ENCODE measurements around the gene AP3S2. TPM values are rescaled to one million over a fixed set of nuclear protein-coding genes. Genes with fewer than 3 reads are reported as not detected.

AP3S2 gene
- total and polyA plus RNA-seq, 2 of the 13 experiments (the other 11 are each of a cell fraction or from before 2014, with no cell fraction given) = 17.6 to 44.4 TPM

DNA sequence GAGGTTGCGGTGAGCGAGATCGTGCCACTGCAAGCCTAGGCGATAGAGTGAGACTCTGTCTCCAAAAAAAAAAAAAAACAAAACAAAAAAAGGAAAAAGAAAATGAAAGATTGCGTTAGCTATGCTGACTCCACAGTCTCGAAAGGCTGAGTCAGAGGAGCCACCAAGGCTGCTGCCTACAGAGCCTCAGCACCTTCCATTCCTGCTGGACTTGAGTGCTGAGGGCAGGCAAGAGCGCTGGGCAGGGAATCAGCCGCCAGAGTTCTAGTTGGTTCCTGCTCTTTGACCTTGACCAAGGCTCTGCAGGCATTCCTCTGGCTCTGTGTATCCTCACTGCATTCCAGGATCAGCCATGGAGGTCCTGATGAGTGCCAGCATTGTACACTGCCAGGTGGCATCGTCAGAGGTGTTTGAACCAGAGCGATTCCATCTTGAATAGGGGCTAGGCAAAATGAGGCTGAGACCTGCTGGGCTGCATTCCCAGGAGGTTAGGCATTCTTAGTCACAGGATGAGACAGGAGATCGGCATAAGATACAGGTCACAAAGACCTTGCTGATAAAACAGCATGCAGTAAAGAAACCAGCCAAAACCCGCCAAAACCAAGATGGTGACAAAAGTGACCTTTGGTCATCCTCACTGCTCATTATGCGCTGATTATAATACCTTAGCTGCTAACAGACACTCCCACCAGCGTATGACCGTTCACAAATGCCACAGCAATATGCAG, 111.7 kb downstream of the AP3S2 start (continued):
- TF ChIP-seq ZNF383 (CRISPR knock-in tag; IDR thresholded peaks at IDR 0.05; ENCODE audit: borderline replicate concordance) (no peak), TOPORS (CRISPR knock-in tag; IDR thresholded peaks at IDR 0.05) (no peak), POLR2AphosphoS5 (IDR thresholded peaks at IDR 0.05; ENCODE audit: low read depth, low read length) (no peak), REPIN1 (CRISPR knock-in tag; IDR thresholded peaks at IDR 0.05; ENCODE audit: borderline replicate concordance, low read depth) (no peak), NFIB (CRISPR knock-in tag; IDR thresholded peaks at IDR 0.05; ENCODE audit: borderline replicate concordance) (no peak), RARG (CRISPR knock-in tag; IDR thresholded peaks at IDR 0.05; ENCODE audit: low read depth) (no peak), HMG20A (CRISPR knock-in tag; IDR thresholded peaks at IDR 0.05; ENCODE audit: borderline replicate concordance) (no peak), HOXA9 (CRISPR knock-in tag; IDR thresholded peaks at IDR 0.05; ENCODE audit: borderline replicate concordance) (no peak), ZNF331 (CRISPR knock-in tag; IDR thresholded peaks at IDR 0.05) (peak; percentile 61; the same call in 1 of the 2 replicates), IKZF4 (CRISPR knock-in tag; IDR thresholded peaks at IDR 0.05; ENCODE audit: borderline replicate concordance, low read depth, not compliant biosample characterization) (no peak), ELF4 (CRISPR knock-in tag; IDR thresholded peaks at IDR 0.05; ENCODE audit: borderline replicate concordance) (no peak)
- TF ChIP-seq, protein P1, sequence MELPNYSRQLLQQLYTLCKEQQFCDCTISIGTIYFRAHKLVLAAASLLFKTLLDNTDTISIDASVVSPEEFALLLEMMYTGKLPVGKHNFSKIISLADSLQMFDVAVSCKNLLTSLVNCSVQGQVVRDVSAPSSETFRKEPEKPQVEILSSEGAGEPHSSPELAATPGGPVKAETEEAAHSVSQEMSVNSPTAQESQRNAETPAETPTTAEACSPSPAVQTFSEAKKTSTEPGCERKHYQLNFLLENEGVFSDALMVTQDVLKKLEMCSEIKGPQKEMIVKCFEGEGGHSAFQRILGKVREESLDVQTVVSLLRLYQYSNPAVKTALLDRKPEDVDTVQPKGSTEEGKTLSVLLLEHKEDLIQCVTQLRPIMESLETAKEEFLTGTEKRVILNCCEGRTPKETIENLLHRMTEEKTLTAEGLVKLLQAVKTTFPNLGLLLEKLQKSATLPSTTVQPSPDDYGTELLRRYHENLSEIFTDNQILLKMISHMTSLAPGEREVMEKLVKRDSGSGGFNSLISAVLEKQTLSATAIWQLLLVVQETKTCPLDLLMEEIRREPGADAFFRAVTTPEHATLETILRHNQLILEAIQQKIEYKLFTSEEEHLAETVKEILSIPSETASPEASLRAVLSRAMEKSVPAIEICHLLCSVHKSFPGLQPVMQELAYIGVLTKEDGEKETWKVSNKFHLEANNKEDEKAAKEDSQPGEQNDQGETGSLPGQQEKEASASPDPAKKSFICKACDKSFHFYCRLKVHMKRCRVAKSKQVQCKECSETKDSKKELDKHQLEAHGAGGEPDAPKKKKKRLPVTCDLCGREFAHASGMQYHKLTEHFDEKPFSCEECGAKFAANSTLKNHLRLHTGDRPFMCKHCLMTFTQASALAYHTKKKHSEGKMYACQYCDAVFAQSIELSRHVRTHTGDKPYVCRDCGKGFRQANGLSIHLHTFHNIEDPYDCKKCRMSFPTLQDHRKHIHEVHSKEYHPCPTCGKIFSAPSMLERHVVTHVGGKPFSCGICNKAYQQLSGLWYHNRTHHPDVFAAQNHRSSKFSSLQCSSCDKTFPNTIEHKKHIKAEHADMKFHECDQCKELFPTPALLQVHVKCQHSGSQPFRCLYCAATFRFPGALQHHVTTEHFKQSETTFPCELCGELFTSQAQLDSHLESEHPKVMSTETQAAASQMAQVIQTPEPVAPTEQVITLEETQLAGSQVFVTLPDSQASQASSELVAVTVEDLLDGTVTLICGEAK (IDR thresholded peaks at IDR 0.05) = no peak
- TF ChIP-seq, protein P1 (CRISPR knock-in tag; IDR thresholded peaks at IDR 0.05) = no peak
- TF ChIP-seq, protein P2, sequence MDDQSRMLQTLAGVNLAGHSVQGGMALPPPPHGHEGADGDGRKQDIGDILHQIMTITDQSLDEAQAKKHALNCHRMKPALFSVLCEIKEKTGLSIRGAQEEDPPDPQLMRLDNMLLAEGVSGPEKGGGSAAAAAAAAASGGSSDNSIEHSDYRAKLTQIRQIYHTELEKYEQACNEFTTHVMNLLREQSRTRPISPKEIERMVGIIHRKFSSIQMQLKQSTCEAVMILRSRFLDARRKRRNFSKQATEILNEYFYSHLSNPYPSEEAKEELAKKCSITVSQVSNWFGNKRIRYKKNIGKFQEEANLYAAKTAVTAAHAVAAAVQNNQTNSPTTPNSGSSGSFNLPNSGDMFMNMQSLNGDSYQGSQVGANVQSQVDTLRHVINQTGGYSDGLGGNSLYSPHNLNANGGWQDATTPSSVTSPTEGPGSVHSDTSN (CRISPR knock-in tag; IDR thresholded peaks at IDR 0.05; ENCODE audit: borderline replicate concordance) = no peak
- TF ChIP-seq, protein P3, sequence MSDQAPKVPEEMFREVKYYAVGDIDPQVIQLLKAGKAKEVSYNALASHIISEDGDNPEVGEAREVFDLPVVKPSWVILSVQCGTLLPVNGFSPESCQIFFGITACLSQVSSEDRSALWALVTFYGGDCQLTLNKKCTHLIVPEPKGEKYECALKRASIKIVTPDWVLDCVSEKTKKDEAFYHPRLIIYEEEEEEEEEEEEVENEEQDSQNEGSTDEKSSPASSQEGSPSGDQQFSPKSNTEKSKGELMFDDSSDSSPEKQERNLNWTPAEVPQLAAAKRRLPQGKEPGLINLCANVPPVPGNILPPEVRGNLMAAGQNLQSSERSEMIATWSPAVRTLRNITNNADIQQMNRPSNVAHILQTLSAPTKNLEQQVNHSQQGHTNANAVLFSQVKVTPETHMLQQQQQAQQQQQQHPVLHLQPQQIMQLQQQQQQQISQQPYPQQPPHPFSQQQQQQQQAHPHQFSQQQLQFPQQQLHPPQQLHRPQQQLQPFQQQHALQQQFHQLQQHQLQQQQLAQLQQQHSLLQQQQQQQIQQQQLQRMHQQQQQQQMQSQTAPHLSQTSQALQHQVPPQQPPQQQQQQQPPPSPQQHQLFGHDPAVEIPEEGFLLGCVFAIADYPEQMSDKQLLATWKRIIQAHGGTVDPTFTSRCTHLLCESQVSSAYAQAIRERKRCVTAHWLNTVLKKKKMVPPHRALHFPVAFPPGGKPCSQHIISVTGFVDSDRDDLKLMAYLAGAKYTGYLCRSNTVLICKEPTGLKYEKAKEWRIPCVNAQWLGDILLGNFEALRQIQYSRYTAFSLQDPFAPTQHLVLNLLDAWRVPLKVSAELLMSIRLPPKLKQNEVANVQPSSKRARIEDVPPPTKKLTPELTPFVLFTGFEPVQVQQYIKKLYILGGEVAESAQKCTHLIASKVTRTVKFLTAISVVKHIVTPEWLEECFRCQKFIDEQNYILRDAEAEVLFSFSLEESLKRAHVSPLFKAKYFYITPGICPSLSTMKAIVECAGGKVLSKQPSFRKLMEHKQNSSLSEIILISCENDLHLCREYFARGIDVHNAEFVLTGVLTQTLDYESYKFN (CRISPR knock-in tag; conservative IDR thresholded peaks at IDR 0.05) = peak; percentile 31; the same call in 1 of the 2 replicates

All from HepG2 (cell line).